Fibroblast of skin of right quadriceps (primary cell): ENCODE measurements around the gene TRDMT1.

Source experiments
- DNase-seq: peaks from one replicate; pipeline ENCODE4 v3.0.0-alpha.2; 2013

TRDMT1 gene

DNA sequence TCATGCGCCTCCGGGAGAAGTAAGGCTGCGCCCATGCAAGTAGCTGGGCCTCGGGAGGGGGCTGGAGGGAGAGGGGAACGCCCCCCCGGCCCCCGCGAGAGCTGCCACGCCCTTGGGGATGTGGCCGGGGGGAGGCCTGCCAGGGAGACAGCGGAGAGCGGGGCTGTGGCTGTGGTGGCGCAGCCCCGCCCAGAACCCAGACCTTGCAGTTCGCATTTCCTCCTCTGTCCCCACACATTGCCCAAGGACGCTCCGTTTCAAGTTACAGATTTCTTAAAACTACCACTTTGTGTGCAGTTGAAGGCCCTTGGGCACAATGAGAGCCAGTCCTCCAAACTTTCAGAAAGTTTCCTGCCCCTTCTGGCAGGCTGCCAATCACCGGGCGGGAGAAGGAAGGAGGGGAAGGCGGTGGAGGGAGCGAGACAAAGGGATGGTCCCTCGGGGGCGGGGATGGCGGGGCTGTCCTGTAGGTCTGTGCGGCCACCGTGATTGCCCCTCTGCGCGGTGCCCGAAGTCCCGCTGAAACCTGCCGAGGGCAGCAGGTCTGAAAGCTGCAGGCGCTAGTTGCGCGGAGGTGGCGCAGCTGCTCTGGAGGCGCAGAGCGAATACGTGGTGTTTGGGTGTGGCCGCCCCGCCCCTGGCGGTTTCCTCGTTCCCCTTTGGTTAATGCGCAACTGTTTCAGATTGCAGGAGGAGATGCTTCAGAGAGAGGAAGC lies 28.7 kb upstream of the TRDMT1 start:
- DNase-seq, result peak; percentile 76

DNA sequence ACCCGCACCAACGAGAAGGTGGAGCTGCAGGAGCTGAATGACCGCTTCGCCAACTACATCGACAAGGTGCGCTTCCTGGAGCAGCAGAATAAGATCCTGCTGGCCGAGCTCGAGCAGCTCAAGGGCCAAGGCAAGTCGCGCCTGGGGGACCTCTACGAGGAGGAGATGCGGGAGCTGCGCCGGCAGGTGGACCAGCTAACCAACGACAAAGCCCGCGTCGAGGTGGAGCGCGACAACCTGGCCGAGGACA lies 28.2 kb upstream of the TRDMT1 start:
- no peak for DNase-seq

DNA sequence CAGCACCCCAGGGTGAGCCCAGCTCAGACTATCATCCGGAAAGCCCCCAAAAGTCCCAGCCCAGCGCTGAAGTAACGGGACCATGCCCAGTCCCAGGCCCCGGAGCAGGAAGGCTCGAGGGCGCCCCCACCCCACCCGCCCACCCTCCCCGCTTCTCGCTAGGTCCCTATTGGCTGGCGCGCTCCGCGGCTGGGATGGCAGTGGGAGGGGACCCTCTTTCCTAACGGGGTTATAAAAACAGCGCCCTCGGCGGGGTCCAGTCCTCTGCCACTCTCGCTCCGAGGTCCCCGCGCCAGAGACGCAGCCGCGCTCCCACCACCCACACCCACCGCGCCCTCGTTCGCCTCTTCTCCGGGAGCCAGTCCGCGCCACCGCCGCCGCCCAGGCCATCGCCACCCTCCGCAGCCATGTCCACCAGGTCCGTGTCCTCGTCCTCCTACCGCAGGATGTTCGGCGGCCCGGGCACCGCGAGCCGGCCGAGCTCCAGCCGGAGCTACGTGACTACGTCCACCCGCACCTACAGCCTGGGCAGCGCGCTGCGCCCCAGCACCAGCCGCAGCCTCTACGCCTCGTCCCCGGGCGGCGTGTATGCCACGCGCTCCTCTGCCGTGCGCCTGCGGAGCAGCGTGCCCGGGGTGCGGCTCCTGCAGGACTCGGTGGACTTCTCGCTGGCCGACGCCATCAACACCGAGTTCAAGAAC lies 27.7 kb upstream of the TRDMT1 start:
- DNase-seq, result peak; percentile 97

DNA sequence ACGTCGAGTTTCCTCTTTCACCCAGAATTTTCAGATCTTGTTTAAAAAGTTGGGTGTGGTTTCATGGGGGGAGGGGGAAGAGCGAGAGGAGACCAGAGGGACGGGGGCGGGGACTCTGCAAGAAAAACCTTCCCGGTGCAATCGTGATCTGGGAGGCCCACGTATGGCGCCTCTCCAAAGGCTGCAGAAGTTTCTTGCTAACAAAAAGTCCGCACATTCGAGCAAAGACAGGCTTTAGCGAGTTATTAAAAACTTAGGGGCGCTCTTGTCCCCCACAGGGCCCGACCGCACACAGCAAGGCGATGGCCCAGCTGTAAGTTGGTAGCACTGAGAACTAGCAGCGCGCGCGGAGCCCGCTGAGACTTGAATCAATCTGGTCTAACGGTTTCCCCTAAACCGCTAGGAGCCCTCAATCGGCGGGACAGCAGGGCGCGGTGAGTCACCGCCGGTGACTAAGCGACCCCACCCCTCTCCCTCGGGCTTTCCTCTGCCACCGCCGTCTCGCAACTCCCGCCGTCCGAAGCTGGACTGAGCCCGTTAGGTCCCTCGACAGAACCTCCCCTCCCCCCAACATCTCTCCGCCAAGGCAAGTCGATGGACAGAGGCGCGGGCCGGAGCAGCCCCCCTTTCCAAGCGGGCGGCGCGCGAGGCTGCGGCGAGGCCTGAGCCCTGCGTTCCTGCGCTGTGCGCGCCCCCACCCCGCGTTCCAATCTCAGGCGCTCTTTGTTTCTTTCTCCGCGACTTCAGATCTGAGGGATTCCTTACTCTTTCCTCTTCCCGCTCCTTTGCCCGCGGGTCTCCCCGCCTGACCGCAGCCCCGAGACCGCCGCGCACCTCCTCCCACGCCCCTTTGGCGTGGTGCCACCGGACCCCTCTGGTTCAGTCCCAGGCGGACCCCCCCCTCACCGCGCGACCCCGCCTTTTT lies 26.9 kb upstream of the TRDMT1 start, which contains the start of gene VIM:
Gene VIM (plus strand): TSS at position 151 of the 925 bp plus-strand sequence. CDS start 1,182 bp downstream, outside the sequence.
- peak; percentile 98 for DNase-seq

DNA sequence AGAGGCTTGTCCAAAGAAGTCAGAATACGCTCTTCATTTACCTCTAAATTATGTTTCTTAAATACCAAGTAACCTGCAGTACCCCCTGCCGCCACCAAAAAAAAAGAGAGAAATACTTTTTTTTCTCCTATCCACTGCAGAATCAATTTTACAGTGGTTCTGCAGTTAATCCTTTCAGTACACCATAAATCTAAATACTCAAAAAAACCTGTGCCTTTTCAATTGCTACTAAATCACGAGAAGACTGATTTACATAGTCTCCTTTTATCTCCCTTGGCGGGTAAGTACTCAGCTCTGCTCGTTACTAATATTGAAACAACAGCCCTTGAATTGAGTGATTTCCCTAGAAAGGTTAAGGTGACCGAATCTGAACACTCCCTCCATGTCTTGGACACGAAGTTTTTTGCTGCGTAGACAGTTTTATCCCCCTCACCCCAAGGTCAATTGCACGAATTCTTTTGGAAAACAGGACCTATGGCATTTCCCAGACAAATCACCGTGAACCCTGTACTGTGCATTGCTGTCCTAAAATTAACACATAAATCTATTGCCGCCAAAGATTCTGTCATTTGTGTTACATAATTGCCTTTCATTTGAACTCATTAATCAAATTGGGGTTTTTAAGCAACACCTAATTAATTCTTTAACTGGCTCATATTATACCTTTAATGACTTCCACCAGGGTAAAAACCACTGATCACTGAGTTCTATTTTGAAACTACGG lies 26.1 kb upstream of the TRDMT1 start:
- DNase-seq, result peak; percentile 80

DNA sequence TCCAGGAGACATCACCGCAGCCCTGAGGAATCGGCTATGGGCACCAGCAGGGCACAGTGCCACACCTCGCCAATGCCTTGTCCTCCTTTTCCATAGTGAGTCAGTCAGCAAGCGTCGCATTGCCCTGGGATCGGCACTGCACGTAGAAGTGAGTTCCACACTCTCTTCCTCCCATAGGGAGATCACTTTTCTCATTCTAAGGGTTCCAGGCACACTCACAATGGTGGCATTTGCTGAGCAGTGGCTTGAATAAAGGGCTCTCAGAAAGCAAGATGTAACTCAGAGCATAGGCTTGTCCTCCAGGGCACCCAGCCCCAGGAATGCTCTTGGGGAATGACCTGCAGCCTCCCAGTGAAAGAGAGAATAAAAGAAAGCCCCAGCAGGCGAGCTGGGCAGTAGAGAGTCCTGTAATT lies 25.4 kb upstream of the TRDMT1 start:
- no peak for DNase-seq

DNA sequence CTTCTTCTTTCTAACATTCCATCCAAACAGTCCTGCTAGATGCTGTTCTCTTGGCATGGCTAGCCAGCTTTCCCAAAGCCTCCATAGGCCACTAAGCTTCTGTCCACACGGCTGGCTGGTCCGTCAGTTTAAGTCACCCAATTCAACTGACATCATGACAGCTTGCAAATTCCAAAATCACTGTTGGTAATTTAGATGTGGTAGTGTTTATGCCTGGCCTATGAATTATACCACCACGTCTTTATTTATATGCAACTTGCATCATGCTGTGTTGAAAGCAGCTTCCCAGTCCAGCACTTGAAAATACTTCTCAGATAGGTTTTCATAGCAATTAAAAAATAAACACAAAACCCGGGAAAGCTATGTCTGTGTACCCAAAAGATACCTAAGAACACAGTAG lies 24.3 kb upstream of the TRDMT1 start:
- no peak for DNase-seq

DNA sequence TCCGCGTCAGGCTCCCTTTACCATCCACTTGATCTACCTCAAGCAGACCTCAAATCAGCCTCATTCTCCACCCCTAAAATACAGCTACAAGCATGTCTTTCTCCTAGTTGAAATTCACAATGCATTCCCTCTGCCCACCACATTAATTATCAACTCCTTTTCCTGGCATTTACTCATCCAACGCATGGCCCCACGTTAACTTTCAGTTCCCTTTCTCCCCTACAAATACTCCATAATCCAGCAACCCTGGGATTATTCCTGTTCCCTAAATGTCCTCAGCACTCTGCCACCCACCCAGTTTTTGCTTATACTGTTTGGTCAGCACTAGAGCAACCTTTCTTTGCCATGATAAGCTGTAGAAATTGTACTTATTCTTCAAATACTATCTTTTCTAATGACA lies 20.9 kb upstream of the TRDMT1 start:
- no peak for DNase-seq

DNA sequence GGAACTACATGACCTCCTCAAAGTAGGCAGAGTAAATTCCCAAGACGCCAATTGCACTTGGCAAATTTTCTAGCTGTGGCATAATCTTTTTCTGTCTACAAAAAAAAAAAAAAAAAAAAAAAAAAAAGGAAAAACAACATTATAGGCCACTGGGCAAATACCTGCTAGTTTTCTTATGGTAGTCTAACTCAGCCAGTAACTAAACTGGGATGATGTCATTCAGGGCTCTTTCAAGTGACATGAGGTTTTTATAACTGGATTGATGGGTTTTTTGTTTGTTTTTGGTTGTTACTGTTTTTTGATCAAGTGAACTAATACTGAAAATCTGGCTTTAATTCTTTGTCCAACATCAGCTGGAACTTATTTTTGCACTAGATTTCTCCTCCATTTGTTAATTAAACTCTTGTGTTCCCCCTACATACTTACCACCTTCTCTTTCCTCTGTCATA lies 19.2 kb upstream of the TRDMT1 start:
- peak; percentile 69 for DNase-seq

DNA sequence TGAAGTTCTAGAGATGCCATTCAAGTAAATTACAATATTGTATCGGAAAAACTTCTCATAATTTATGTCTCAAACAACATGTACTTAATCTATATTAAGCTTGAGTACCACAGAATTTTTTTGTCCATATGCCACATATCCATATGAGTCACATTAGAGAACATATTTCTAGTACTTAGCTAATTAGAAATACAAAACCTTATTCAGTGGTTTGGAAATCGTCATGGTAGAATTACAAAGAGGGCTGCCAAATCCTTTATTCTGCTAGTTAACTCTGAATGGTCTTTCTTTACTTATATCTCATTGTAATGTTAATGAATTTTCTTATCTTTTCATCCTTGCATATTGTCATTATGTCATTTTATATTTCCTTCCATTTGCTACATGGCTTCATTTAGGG lies 17.6 kb upstream of the TRDMT1 start:
- peak; percentile 87 for DNase-seq

DNA sequence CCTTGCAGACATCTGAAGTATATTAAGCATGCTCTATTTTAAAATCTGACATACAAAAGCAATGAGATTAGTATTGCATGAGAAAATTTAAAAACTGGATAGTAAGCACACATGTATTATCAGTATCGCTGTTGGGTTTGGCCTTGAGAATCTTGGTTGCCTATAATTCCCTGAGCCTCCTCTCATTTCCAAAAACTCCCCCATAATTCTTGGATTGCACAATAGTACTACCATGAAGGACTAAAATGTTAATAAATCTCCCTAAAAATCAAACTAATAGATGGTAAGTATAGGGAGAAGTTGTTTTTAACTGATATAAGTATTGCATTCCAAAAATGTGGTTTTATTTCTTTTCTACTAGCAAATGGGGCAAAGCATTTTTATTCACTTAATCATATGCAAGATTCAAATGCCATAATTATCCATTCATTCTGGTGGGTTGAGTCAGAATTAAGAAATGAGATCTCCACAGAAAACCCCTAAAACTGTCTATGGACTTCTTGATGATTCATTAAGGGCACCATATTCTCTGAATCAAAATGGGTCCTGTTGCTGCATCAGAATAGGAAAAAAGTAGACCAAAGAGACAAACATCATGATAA lies 16.3 kb upstream of the TRDMT1 start:
- DNase-seq, result peak; percentile 98

DNA sequence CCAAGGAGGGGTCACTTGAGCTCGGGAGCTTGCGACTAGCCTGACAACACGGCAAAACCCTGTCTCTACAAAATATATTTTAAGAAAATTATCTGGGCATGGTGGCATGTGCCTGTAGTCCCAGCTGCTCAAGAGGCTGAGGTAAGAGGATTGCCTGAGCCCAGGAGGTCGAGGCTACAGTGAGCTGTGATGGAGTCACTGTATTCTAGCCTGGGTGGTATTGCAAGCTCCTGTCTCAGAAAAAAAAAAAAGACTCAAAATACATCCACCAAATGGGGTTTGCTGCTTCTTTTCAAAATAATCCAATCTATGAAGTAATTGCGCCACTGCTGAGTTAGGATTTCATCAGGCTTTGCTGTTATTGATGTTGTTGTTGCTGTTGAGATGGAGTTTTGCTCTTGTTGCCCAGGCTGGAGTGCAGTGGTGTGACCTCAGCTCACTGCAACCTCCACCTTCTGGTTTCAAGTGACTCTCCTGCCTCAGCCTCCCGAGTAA lies 15.5 kb upstream of the TRDMT1 start:
- no peak for DNase-seq

DNA sequence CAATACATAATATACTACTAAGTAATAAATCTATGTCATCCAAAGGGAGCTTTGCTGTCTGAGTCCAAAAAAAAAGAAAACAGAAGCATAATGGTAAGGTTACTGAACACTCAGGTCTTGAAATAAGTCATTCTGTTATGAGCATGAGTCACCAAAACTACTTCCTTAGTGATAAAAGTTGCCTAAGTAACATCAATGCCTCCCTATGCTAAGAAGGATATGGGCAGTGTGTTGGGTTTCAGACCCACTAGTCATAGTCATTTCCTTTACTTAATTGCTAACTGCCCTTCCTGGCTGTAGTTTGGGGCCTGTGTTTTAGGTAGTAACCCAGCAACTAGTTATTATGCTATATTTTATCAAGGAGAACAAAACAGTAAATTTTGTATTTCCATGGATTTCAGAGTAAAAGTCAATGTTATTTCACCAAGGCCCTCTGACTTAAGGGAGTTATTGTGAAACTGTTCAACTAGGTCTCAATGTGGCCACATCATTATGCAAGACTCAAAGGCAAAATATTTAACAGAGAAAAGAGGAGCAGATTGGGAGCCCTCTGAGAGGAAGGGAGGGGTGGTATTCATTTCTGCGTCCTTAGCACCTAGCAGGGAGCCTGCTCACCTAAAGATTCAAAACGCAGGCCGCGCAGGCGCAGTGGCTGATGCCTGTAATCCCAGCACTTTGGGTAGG lies 14.9 kb upstream of the TRDMT1 start:
- DNase-seq, result peak; percentile 99

DNA sequence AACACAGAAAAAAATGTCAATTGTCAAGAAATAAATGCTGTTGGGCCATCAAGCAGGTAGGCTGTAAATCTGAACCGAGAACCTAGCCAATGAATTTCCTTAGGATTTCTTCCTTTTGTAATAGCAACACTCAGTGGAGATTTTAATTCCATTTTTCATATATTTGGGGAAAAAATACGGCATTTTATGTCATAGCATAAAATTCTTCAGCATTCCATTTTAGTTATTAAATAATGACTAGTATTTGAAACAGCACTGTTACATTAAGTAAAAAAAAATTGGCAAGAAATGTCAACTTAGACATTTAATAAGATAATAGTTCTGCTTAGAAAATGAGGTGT lies 14.3 kb upstream of the TRDMT1 start:
- no peak for DNase-seq

DNA sequence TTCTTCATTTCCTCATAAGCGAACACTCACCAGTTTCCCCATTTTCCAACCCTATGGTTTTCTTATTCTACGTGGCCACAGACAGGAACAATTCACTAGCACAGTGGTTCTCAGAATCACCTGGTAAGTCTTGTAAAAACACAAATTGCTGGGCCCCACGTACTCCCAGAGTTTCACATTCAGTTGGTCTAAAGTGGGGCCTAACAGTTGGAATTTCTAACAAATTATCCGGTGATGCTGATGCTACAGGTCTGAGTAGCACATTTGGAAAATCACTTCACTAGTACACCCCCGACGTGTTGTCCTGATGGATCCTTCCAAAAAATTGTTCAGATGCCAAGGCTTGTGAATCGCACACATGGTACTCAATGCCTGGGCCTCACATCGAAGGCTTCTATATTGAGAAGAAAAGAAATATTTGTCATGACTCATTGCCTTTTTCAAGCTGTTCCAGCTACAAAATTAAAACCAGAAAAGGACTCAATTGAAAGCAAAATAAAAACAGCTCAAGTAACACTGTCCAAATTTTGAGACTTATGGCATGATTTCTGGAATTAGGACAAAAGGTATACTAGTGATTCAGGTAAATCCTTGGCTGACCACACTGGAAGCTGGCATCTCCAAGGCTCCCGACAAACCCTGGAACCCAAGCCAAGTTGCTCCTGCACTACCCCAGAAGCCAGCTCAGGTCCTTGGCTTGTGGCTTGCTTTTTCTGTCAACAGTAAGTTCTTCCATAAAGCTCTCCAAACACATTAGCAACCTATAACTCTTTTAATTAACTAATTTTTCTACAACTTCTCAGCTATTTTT lies 13.7 kb upstream of the TRDMT1 start:
- peak; percentile 100 for DNase-seq

DNA sequence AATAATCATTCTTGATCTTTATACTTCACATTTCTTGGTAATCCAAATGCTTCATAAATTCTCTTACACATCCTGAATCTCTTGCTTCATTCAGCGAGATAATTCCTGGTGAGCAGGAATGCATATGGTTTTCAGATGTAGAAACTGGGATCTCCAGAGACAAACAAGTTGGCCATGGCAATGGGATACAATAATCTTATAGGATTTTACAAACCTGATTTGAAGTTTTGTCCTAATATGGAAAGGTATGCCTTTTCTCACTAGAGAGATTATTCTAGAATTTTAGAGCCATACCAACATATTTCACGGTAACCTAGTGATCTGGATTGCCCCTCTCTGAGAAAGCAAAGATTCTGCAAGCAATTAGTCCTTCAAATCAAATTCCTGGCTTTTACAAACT lies 13.1 kb upstream of the TRDMT1 start:
- peak; percentile 92 for DNase-seq

DNA sequence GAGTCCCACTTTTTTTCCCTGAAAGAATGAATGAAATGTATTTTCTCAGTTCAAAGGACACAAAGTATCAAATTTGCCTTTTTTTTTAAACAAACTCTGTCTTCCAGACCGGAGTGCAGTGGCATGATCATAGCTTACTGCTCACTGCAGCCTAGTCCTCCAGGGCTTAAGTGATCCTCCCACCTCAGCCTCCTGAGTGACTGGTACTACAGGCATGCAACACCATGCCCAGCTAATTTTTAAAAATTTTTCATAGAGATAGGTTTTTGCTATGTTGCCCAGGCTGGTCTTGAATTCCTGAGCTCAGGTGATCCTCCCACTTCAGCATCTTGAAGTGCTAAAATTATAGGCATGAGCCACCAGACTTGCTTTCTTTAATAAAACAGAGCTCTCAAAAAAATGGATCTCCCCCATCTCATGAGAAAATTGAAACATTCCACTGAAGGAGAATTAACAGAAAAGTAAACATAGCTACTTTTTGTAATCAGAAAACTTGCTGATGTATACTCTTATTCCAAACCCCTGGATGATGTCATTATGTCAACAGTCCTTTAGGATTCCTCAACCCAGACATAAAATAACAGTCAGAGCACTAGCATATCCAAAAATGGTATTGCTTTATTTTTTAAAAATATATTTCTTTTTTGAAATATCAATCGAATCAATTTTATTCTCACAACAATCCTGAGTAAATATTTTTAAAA lies 12.3 kb upstream of the TRDMT1 start:
- peak; percentile 77 for DNase-seq

DNA sequence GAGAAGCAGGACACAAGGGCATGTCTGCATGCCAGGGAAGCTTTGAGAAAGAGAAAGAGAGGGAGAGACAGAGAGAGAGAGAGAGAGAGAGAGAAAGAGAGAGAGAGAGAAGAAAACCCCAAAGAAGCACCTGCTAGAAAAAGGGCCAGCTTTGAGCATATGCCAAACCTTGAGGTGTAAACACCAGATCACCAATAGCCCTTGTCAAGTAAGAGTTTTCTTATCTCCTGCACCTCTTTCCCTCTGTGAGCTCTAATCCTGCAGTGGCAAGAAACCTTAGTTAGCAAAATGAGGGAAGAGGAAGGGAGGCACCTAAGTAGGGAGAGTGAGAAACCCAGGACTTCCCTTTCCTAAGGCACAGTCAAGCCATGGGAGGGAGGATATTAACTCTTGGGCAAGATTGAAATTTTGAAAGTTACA lies 11.3 kb upstream of the TRDMT1 start:
- no peak for DNase-seq

DNA sequence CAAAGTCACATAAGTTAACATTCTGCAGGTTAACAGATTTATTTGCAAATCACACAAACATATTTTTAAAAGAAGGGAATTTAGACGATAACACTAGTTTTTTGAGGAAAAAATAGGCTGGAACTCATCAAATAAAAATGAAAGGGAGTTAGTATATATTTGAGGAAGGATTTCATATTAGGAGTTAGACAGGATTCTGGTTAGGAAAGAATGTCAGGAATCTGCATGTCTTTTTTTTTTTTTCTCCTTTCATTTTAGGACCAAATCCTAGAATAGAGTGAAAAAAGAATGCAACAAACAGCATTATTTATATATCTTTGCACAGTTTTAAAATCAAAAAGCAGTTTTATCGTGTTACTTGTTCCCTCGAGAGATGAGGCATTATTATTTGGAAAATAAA lies 8.9 kb upstream of the TRDMT1 start:
- peak; percentile 69 for DNase-seq

DNA sequence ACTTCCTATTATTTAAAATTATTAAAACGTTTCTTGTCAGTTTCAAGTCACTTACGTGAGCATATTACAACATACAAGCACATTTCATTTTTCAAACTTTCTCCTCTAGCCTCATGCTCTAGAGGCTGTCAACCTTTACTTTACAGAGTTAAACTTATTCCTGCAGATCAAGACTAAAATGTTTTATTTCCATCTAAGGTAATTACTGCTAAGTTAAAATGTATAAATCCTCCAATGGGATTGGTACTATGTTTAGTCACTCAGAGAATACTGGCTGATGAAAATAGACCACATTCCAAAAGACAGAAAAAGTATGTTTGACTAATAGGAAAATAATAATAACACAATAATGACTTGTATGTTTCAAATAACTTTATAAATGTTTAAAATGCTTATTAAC lies 8.4 kb upstream of the TRDMT1 start:
- peak; percentile 65 for DNase-seq
